HCT116 (cell line): Measurements from ENCODE around the gene MEIG1. TPM values are rescaled to one million over a fixed set of nuclear protein-coding genes. Genes with fewer than 3 reads are reported as not detected.
"Not testable (repeated sequence)": the region's sequence is repeated elsewhere in the genome, so short reads cannot be mapped to it uniquely, and the experiment has no call there.

ENCODE experiments used
- ATAC-seq: fragments of 200-7000 bp; cut with Tn5 transposase; 2 replicates; pipeline ENCODE4 v1.9.1; 2020; ENCODE audit warnings: mild to moderate bottlenecking, moderate library complexity
- BruUV-seq: library from RNA; stranded (reverse); fragments of 400-500 nt; replicated peaks from 2 replicates; lab custom pipeline; 2021; lab: Mats Ljungman, UMichigan
- CTCF ChIA-PET: fragments of 300-600 bp; sonication (Branson Sonifier 250); formaldehyde crosslinking; loops from one replicate; lab custom pipeline; 2021; ENCODE audit warnings: antibody characterized with exemption; lab: Charles Lee
- POLR2A ChIA-PET: fragments of 300-600, 350-600 bp; sonication (Branson Sonifier 250); formaldehyde crosslinking; loops from one replicate; lab custom pipeline; 2021; ENCODE audit warnings: antibody characterized with exemption; lab: Charles Lee
- RAD21 ChIA-PET, 2 experiments: fragments of 300-600 bp; sonication (Branson Sonifier 250); formaldehyde crosslinking; loops; one replicate each; lab custom pipeline; 2023; ENCODE audit warnings: low total read pairs in 2 of 2; ENCODE audit not compliant: uncharacterized antibody in 2 of 2, unreplicated experiment in 2 of 2, low non-redundant PET in 1 of 2; lab: Charles Lee
- DNase-seq: peaks from one replicate; pipeline ENCODE4 v3.0.0-alpha.2; 2010; ENCODE audit warnings: low read depth, low spot score
- H2AFZ ChIP-seq: fragments of 200-600 bp; shearing (Covaris generic), sonication (generic); 2 replicates; pipeline ENCODE4 v1.6.1; 2017; ENCODE audit warnings: low read depth, mixed run types, mixed read lengths, antibody characterized with exemption, low read length; ENCODE audit not compliant: poor library complexity, severe bottlenecking
- H3K27ac ChIP-seq: 2 replicates; pipeline ENCODE4 v1.5.1; 2012; ENCODE audit warnings: low read depth, low read length
- H3K27me3 ChIP-seq: fragments of 200-600 bp; sonication (generic); 2 replicates; pipeline ENCODE4 v1.6.1; 2016; ENCODE audit warnings: mixed run types, low read length, mixed read lengths; ENCODE audit not compliant: insufficient read depth
- H3K36me3 ChIP-seq, 2 experiments: fragments of 200-500 bp in 1 of 2; fragments of 200-600 bp in 1 of 2; sonication (Bioruptor generic) in 1 of 2; sonication (generic) in 1 of 2; 2 replicates each; pipeline versions ENCODE4 v1.5.1 to v1.6.1; 2014 to 2016; ENCODE audit warnings: low read length in 2 of 2, inconsistent platforms in 1 of 2, mixed read lengths in 1 of 2, mixed run types in 1 of 2; ENCODE audit not compliant: insufficient read depth in 2 of 2, control insufficient read depth in 1 of 2
- H3K4me1 ChIP-seq, 2 experiments: fragments of 200-600 bp in 1 of 2; sonication (generic) in 1 of 2; 2 replicates each; pipeline versions ENCODE4 v1.5.1 to v1.6.1; 2012 to 2017; ENCODE audit warnings: low read length in 2 of 2, inconsistent platforms in 1 of 2, mild to moderate bottlenecking in 1 of 2, mixed read lengths in 1 of 2, mixed run types in 1 of 2, moderate library complexity in 1 of 2; ENCODE audit not compliant: insufficient read depth in 2 of 2, control insufficient read depth in 1 of 2
- H3K4me2 ChIP-seq: fragments of 200-600 bp; sonication (generic); 2 replicates; pipeline ENCODE4 v1.6.1; 2017; ENCODE audit warnings: mixed run types, low read length, mixed read lengths
- H3K4me3 ChIP-seq, 2 experiments: fragments of 200-600 bp in 1 of 2; sonication (generic) in 1 of 2; replicated peaks in 1 of 2; 2 replicates each; pipeline ENCODE4 v1.5.1; 2011 to 2016; ENCODE audit warnings: low read length in 2 of 2, control low read depth in 1 of 2, low read depth in 1 of 2, mild to moderate bottlenecking in 1 of 2, mixed read lengths in 1 of 2, mixed run types in 1 of 2
- H3K79me2 ChIP-seq: fragments of 200-600 bp; sonication (generic); 2 replicates; pipeline ENCODE4 v1.6.1; 2017; ENCODE audit warnings: mild to moderate bottlenecking, mixed run types, low read length, moderate library complexity, mixed read lengths; ENCODE audit not compliant: insufficient read depth
- H3K9ac ChIP-seq: fragments of 200-600 bp; sonication (generic); 2 replicates; pipeline ENCODE4 v1.6.1; 2016; ENCODE audit warnings: low read length, mixed read lengths
- H3K9me2 ChIP-seq: fragments of 200-600 bp; sonication (generic), shearing (Covaris generic); 2 replicates; pipeline ENCODE4 v1.6.1; 2017; ENCODE audit warnings: mixed run types, mild to moderate bottlenecking, moderate library complexity; ENCODE audit not compliant: insufficient read depth
- H3K9me3 ChIP-seq, 2 experiments: fragments of 200-500 bp in 1 of 2; fragments of 200-600 bp in 1 of 2; sonication (Bioruptor generic) in 1 of 2; sonication (generic) in 1 of 2; 2 replicates each; pipeline ENCODE4 v1.6.1; 2014 to 2017; ENCODE audit warnings: low read length in 2 of 2, mixed read lengths in 2 of 2, inconsistent platforms in 1 of 2, low read depth in 1 of 2, mild to moderate bottlenecking in 1 of 2, mixed run types in 1 of 2, moderate library complexity in 1 of 2; ENCODE audit not compliant: control insufficient read depth in 1 of 2, insufficient read depth in 1 of 2
- H4K20me1 ChIP-seq: fragments of 200-600 bp; sonication (generic), shearing (Covaris generic); 2 replicates; pipeline ENCODE4 v1.6.1; 2017; ENCODE audit warnings: mixed run types, mild to moderate bottlenecking, moderate library complexity; ENCODE audit not compliant: insufficient read depth
- FOSL1 ChIP-seq: IDR thresholded peaks from 2 replicates; pipeline ENCODE4 v1.6.1; 2012; ENCODE audit warnings: low read depth
- JUND ChIP-seq: IDR thresholded peaks from 2 replicates; pipeline ENCODE4 v1.6.1; 2012
- RAD21 ChIP-seq: IDR thresholded peaks from 2 replicates; pipeline ENCODE4 v1.6.1; 2012; ENCODE audit warnings: low read depth, mild to moderate bottlenecking
- SP1 ChIP-seq: IDR thresholded peaks from 2 replicates; pipeline ENCODE4 v1.6.1; 2012; ENCODE audit warnings: low read depth
- YY1 ChIP-seq: IDR thresholded peaks from 2 replicates; pipeline ENCODE4 v1.6.1; 2011; ENCODE audit warnings: low read length, low read depth, moderate library complexity, mild to moderate bottlenecking; ENCODE audit not compliant: insufficient replicate concordance; ENCODE audit errors: extremely low read depth
- ZFX ChIP-seq: fragments of 450-650 bp; IDR thresholded peaks from 2 replicates; pipeline ENCODE4 v1.6.1; 2017
- intact Hi-C: fragments of 100-400 bp; cut with micrococcal nuclease; formaldehyde crosslinking; loops from 2 replicates; pipeline ENCODE4 v1.10.0; 2022
- total RNA-seq: library from RNA; stranded (reverse); gene quantifications from one replicate; pipeline ENCODE4 v1.2.1, GENCODE V29; 2021; ENCODE audit not compliant: unreplicated experiment
- TF ChIP-seq, protein P1 (sequence below): IDR thresholded peaks from 2 replicates; pipeline ENCODE4 v1.6.1; 2012

Gene MEIG1
- total RNA-seq, 1 experiment from 2014 or later: 1.4 TPM

DNA sequence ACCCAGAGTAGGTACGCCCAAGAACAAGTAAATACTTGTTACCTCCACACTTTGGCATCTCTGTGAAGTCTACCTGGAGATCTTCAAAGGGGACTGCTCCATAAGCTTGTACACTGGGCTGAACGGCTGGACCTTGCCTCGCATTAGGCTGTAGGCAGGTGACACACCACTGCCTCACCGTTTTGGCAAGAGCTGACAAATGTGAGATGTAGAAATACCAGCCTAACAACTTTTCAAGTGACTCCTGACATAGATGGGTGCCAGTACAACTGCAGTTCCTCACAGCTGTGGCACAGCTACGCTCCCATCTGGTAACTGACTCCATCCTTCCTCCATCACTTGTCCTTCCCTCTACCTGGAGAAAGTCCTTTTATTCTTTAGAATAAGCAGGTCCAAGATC lies 54.3 kb downstream of the MEIG1 start:
- RAD21 ChIA-PET, H3K9me2 ChIP-seq, H3K79me2 ChIP-seq, H3K4me3 ChIP-seq, CTCF ChIA-PET, H3K36me3 ChIP-seq, H3K27me3 ChIP-seq, POLR2A ChIA-PET, H3K27ac ChIP-seq, H3K9ac ChIP-seq, H2AFZ ChIP-seq, BruUV-seq, H3K9me3 ChIP-seq, H4K20me1 ChIP-seq: not testable (repeated sequence)
- intact Hi-C loops: loop anchor here (2.0 kb wide), 1 partner anchor 53 kb away; no protein-coding TSS in a partner anchor
- H3K4me1 ChIP-seq: peaks cover 5 to 18% of the 10 kb centered on the region in 2 experiments; a peak in 3 of 4 replicates
- peak; percentile 21 for DNase-seq
- H3K4me2 ChIP-seq: peak overlapping the region; percentile 45
- peak; percentile 59 for ATAC-seq
- TF ChIP-seq FOSL1 (peak; percentile 60; the same call in 1 of the 2 replicates), SP1 (peak; percentile 71), JUND (peak; percentile 56; the same call in 1 of the 2 replicates), YY1 (peak; percentile 10), RAD21 (peak; percentile 19; the same call in 1 of the 2 replicates)
- TF ChIP-seq, protein P1, sequence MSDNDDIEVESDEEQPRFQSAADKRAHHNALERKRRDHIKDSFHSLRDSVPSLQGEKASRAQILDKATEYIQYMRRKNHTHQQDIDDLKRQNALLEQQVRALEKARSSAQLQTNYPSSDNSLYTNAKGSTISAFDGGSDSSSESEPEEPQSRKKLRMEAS: peak; percentile 58

DNA sequence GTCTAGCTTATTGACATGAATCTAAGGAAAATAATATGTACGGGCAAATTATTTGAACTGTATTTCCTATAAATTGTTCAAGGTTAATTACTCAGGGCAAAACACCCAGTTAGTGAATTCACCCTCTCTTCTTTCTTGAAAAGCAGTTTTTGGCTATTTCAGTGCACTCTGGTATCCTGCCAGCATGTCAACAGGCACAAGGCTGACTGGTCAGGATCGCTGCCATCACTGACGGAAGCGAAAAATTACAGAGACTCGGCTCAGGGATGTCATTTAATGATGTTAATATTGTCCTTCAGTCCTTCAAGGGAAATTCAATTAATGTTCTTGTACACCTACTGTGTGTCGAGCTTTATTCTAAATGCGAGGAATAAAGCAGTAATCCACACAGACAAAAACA lies 56.3 kb downstream of the MEIG1 start:
- Histone ChIP-seq H2AFZ (no peak overlapping the region), H4K20me1 (no peaks in the 10 kb centered on the region), H3K4me2 (no peak overlapping the region), H3K36me3 (no peaks in the 10 kb centered on the region), H3K79me2 (no peaks in the 10 kb centered on the region), H3K27me3 (no peaks in the 10 kb centered on the region), H3K27ac (no peak overlapping the region), H3K4me3 (no peak overlapping the region), H3K9ac (no peak overlapping the region), H3K4me1 (peaks cover 5 to 20% of the 10 kb centered on the region in 2 experiments; a peak in 3 of 4 replicates), H3K9me2 (no peaks in the 10 kb centered on the region), H3K9me3 (no peaks in the 10 kb centered on the region)
- ChIA-PET POLR2A (no interaction called here), CTCF (no interaction called here), RAD21 (no interaction called here)
- intact Hi-C loops: no loop called here
- TF ChIP-seq ZFX: no peak
- no peak for ATAC-seq
- no TSS peak for BruUV-seq
- DNase-seq: no peak
